ENCODE measurements around the gene CDK14.

The CDK14 gene

DNA sequence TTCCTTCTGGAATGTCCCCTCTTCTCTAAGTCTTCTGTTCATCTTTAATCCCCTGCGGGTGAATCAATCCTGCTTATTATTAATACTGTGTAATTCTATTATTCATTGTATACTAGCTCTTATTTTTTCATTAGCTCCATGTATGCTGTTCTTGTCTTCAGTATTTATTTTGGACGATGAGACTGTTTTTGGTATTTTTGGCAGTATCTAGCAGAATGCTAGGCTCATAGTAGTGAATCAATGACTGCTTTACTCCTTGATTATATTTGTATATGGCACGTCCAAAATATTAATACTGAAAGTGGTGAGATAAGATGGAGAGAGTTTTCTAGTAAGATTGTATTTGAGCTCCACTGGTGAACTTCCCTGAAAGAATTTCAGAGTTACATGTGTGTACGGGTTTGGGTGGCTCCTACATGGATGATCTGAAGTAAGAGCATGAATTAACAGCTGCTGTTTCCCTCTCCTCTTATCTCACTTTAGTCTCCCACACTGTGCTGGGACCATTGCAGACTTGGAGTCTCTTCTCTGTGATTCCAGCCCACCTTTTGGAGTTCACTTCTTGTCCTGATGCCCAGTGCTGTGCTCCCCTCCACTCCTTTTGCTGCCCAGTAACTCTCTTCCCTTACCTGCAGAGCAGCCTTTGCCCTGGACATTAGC lies 226.0 kb downstream of the CDK14 start:
- Histone ChIP-seq H3K27me3 (ENCODE audit: control insufficient read depth in 5 of 5, insufficient read depth in 4 of 5, low read length in 5 of 5) (no peaks in the 10 kb centered on the region), H3K9ac (ENCODE audit: low read length in 5 of 5) (no peak overlapping the region), H3K4me3 (ENCODE audit: low read depth in 1 of 5, low read length in 5 of 5) (no peak overlapping the region), H3K4me1 (ENCODE audit: control insufficient read depth in 5 of 5, insufficient read depth in 5 of 5, low read length in 5 of 5) (peaks cover 2 to 20% (median 11%) of the 10 kb centered on the region in 5 donors), H3K9me3 (ENCODE audit: control insufficient read depth in 5 of 5, low read length in 5 of 5) (no peaks in the 10 kb centered on the region), H3K36me3 (ENCODE audit: control insufficient read depth in 5 of 5, insufficient read depth in 5 of 5, low read length in 5 of 5) (no peaks in the 10 kb centered on the region), H3K27ac (ENCODE audit: low read depth, low read length) (no peak overlapping the region)

- H3K9me3 ChIP-seq (ENCODE audit: control insufficient read depth in 5 of 5, low read length in 5 of 5) = no peaks in the 10 kb centered on the region
- no peaks in the 10 kb centered on the region for H3K36me3 ChIP-seq (ENCODE audit: control insufficient read depth in 5 of 5, insufficient read depth in 5 of 5, low read length in 5 of 5)
- H3K4me1 ChIP-seq (ENCODE audit: control insufficient read depth in 5 of 5, insufficient read depth in 5 of 5, low read length in 5 of 5) = peaks cover 2 to 16% (median 11%) of the 10 kb centered on the region in 5 donors
- peak overlapping the region; percentile 26 for H3K27ac ChIP-seq (ENCODE audit: low read depth, low read length)
- H3K27me3 ChIP-seq (ENCODE audit: control insufficient read depth in 5 of 5, insufficient read depth in 4 of 5, low read length in 5 of 5) = no peaks in the 10 kb centered on the region
- H3K9ac ChIP-seq (ENCODE audit: low read length in 5 of 5) = no peak overlapping the region
- H3K4me3 ChIP-seq (ENCODE audit: low read depth in 1 of 5, low read length in 5 of 5) = no peak overlapping the region
Measured at GRCh38 chr7:90824386-90825307, 228.5 kb downstream of the CDK14 start.

GRCh38 chr7:90825779-90826178 lies 229.7 kb downstream of the CDK14 start:
- no peak overlapping the region for H3K4me3 ChIP-seq (ENCODE audit: low read depth in 1 of 5, low read length in 5 of 5)
- H3K27me3 ChIP-seq (ENCODE audit: control insufficient read depth in 5 of 5, insufficient read depth in 4 of 5, low read length in 5 of 5) = no peaks in the 10 kb centered on the region
- H3K36me3 ChIP-seq (ENCODE audit: control insufficient read depth in 5 of 5, insufficient read depth in 5 of 5, low read length in 5 of 5) = no peaks in the 10 kb centered on the region
- H3K4me1 ChIP-seq (ENCODE audit: control insufficient read depth in 5 of 5, insufficient read depth in 5 of 5, low read length in 5 of 5) = peaks cover 2 to 16% (median 11%) of the 10 kb centered on the region in 5 donors
- H3K9ac ChIP-seq (ENCODE audit: low read length in 5 of 5) = no peak overlapping the region
- no peaks in the 10 kb centered on the region for H3K9me3 ChIP-seq (ENCODE audit: control insufficient read depth in 5 of 5, low read length in 5 of 5)
- no peak overlapping the region for H3K27ac ChIP-seq (ENCODE audit: low read depth, low read length)

DNA sequence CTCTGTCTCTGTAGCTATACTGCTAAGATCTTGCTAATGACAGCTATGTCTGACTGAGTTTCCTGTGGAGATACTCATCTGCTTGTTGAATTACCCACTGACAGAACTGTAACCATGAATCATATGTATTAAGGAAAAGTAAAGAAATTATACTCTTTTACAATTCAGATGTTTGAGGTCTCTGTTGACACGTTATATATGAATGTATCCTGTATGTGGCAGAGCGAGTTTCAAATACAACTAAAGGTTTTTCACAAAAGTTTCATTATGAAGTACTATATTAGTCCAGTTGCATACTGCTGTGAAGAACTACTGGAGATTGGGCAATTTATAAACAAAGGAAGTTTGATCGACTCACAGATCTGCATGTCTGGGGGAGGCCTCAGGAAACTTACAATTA lies 232.5 kb downstream of the CDK14 start:
- Histone ChIP-seq H3K9ac (ENCODE audit: low read length in 5 of 5) (no peak overlapping the region), H3K27ac (ENCODE audit: low read depth, low read length) (no peak overlapping the region), H3K9me3 (ENCODE audit: control insufficient read depth in 5 of 5, low read length in 5 of 5) (no peaks in the 10 kb centered on the region), H3K27me3 (ENCODE audit: control insufficient read depth in 5 of 5, insufficient read depth in 4 of 5, low read length in 5 of 5) (no peaks in the 10 kb centered on the region), H3K36me3 (ENCODE audit: control insufficient read depth in 5 of 5, insufficient read depth in 5 of 5, low read length in 5 of 5) (no peaks in the 10 kb centered on the region), H3K4me1 (ENCODE audit: control insufficient read depth in 5 of 5, insufficient read depth in 5 of 5, low read length in 5 of 5) (peaks cover 2 to 19% (median 11%) of the 10 kb centered on the region in 5 donors), H3K4me3 (ENCODE audit: low read depth in 1 of 5, low read length in 5 of 5) (no peak overlapping the region)

- Histone ChIP-seq H3K36me3 (ENCODE audit: control insufficient read depth in 5 of 5, insufficient read depth in 5 of 5, low read length in 5 of 5) (no peaks in the 10 kb centered on the region), H3K9me3 (ENCODE audit: control insufficient read depth in 5 of 5, low read length in 5 of 5) (no peaks in the 10 kb centered on the region), H3K4me1 (ENCODE audit: control insufficient read depth in 5 of 5, insufficient read depth in 5 of 5, low read length in 5 of 5) (peaks cover 0 to 9% (median 5%) of the 10 kb centered on the region in 5 donors), H3K27ac (ENCODE audit: low read depth, low read length) (no peak overlapping the region), H3K27me3 (ENCODE audit: control insufficient read depth in 5 of 5, insufficient read depth in 4 of 5, low read length in 5 of 5) (no peaks in the 10 kb centered on the region), H3K4me3 (ENCODE audit: low read depth in 1 of 5, low read length in 5 of 5) (no peak overlapping the region), H3K9ac (ENCODE audit: low read length in 5 of 5) (no peak overlapping the region)
Measured at GRCh38 chr7:90830308-90830707, 234.2 kb downstream of the CDK14 start.

DNA sequence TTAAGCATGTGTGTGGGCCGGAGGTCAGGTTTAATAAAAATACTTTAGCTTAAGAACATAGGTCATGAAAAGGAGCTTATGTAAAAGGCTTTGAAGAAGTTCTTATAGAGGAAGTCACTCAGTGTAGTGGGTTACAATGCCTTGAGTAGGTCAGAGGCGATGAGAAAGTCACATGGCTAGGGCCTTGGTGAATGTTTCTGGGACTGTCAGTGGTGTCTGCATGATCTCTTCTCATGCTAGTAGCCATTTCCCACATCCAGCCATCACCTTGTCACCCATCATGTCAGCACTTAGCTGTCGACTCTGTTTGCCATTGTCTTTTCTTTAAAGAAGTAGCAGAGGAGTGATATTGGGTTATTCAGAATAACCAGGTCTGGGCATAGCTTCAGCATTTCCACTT lies 236.6 kb downstream of the CDK14 start:
- Histone ChIP-seq H3K9me3 (ENCODE audit: control insufficient read depth in 5 of 5, low read length in 5 of 5) (peaks cover 0 to 3% (median 0%) of the 10 kb centered on the region in 5 donors), H3K4me1 (ENCODE audit: control insufficient read depth in 5 of 5, insufficient read depth in 5 of 5, low read length in 5 of 5) (peaks cover 0 to 3% (median 0%) of the 10 kb centered on the region in 5 donors), H3K36me3 (ENCODE audit: control insufficient read depth in 5 of 5, insufficient read depth in 5 of 5, low read length in 5 of 5) (peaks cover 0 to 4% (median 0%) of the 10 kb centered on the region in 5 donors), H3K9ac (ENCODE audit: low read length in 5 of 5) (no peak overlapping the region), H3K27ac (ENCODE audit: low read depth, low read length) (no peak overlapping the region), H3K4me3 (ENCODE audit: low read depth in 1 of 5, low read length in 5 of 5) (no peak overlapping the region), H3K27me3 (ENCODE audit: control insufficient read depth in 5 of 5, insufficient read depth in 4 of 5, low read length in 5 of 5) (no peaks in the 10 kb centered on the region)

- H3K27me3 ChIP-seq (ENCODE audit: control insufficient read depth in 5 of 5, insufficient read depth in 4 of 5, low read length in 5 of 5) = no peaks in the 10 kb centered on the region
- H3K9me3 ChIP-seq (ENCODE audit: control insufficient read depth in 5 of 5, low read length in 5 of 5) = peaks cover 0 to 4% (median 0%) of the 10 kb centered on the region in 5 donors
- peaks cover 0 to 4% (median 0%) of the 10 kb centered on the region in 5 donors for H3K36me3 ChIP-seq (ENCODE audit: control insufficient read depth in 5 of 5, insufficient read depth in 5 of 5, low read length in 5 of 5)
- no peak overlapping the region for H3K4me3 ChIP-seq (ENCODE audit: low read depth in 1 of 5, low read length in 5 of 5)
- no peak overlapping the region for H3K27ac ChIP-seq (ENCODE audit: low read depth, low read length)
- no peak overlapping the region for H3K9ac ChIP-seq (ENCODE audit: low read length in 5 of 5)
- peaks cover 0 to 3% (median 0%) of the 10 kb centered on the region in 5 donors for H3K4me1 ChIP-seq (ENCODE audit: control insufficient read depth in 5 of 5, insufficient read depth in 5 of 5, low read length in 5 of 5)
Measured at GRCh38 chr7:90833443-90833842, 237.3 kb downstream of the CDK14 start.

- no peak overlapping the region for H3K9ac ChIP-seq (ENCODE audit: low read length in 5 of 5)
- no peak overlapping the region for H3K4me3 ChIP-seq (ENCODE audit: low read depth in 1 of 5, low read length in 5 of 5)
- H3K36me3 ChIP-seq (ENCODE audit: control insufficient read depth in 5 of 5, insufficient read depth in 5 of 5, low read length in 5 of 5) = peaks cover 0 to 4% (median 0%) of the 10 kb centered on the region in 5 donors
- peaks cover 0 to 12% (median 0%) of the 10 kb centered on the region in 5 donors for H3K9me3 ChIP-seq (ENCODE audit: control insufficient read depth in 5 of 5, low read length in 5 of 5)
- H3K27me3 ChIP-seq (ENCODE audit: control insufficient read depth in 5 of 5, insufficient read depth in 4 of 5, low read length in 5 of 5) = no peaks in the 10 kb centered on the region
- H3K27ac ChIP-seq (ENCODE audit: low read depth, low read length) = no peak overlapping the region
- H3K4me1 ChIP-seq (ENCODE audit: control insufficient read depth in 5 of 5, insufficient read depth in 5 of 5, low read length in 5 of 5) = peaks cover 0 to 3% (median 0%) of the 10 kb centered on the region in 5 donors
Measured at GRCh38 chr7:90834771-90835170, 238.7 kb downstream of the CDK14 start.

GRCh38 chr7:90835861-90836260 lies 239.7 kb downstream of the CDK14 start:
- H3K9me3 ChIP-seq (ENCODE audit: control insufficient read depth in 5 of 5, low read length in 5 of 5) = peaks cover 0 to 12% (median 0%) of the 10 kb centered on the region in 5 donors
- H3K36me3 ChIP-seq (ENCODE audit: control insufficient read depth in 5 of 5, insufficient read depth in 5 of 5, low read length in 5 of 5) = peaks cover 0 to 4% (median 0%) of the 10 kb centered on the region in 5 donors
- peaks cover 0 to 3% (median 0%) of the 10 kb centered on the region in 5 donors for H3K4me1 ChIP-seq (ENCODE audit: control insufficient read depth in 5 of 5, insufficient read depth in 5 of 5, low read length in 5 of 5)
- H3K27ac ChIP-seq (ENCODE audit: low read depth, low read length) = no peak overlapping the region
- H3K9ac ChIP-seq (ENCODE audit: low read length in 5 of 5) = no peak overlapping the region
- no peaks in the 10 kb centered on the region for H3K27me3 ChIP-seq (ENCODE audit: control insufficient read depth in 5 of 5, insufficient read depth in 4 of 5, low read length in 5 of 5)
- no peak overlapping the region for H3K4me3 ChIP-seq (ENCODE audit: low read depth in 1 of 5, low read length in 5 of 5)

GRCh38 chr7:90836937-90837336 lies 240.8 kb downstream of the CDK14 start:
- no peak overlapping the region for H3K9ac ChIP-seq (ENCODE audit: low read length in 5 of 5)
- H3K4me1 ChIP-seq (ENCODE audit: control insufficient read depth in 5 of 5, insufficient read depth in 5 of 5, low read length in 5 of 5) = peaks cover 0 to 3% (median 0%) of the 10 kb centered on the region in 5 donors
- peaks cover 0 to 4% (median 0%) of the 10 kb centered on the region in 5 donors for H3K36me3 ChIP-seq (ENCODE audit: control insufficient read depth in 5 of 5, insufficient read depth in 5 of 5, low read length in 5 of 5)
- H3K4me3 ChIP-seq (ENCODE audit: low read depth in 1 of 5, low read length in 5 of 5) = no peak overlapping the region
- no peak overlapping the region for H3K27ac ChIP-seq (ENCODE audit: low read depth, low read length)
- no peaks in the 10 kb centered on the region for H3K27me3 ChIP-seq (ENCODE audit: control insufficient read depth in 5 of 5, insufficient read depth in 4 of 5, low read length in 5 of 5)
- peaks cover 0 to 12% (median 0%) of the 10 kb centered on the region in 5 donors for H3K9me3 ChIP-seq (ENCODE audit: control insufficient read depth in 5 of 5, low read length in 5 of 5)
